ENCODE results near the gene WDR4. TPM values are rescaled to one million over a fixed set of nuclear protein-coding genes. Genes with fewer than 3 reads are reported as not detected.

Gene WDR4
- polyA plus RNA-seq, 2 of the 4 experiments (the other 2 are of a cell fraction): 25.2 to 35.0 TPM

GRCh38 chr21:42925114-42925926 lies 46.0 kb upstream of the WDR4 start, which contains the start of gene ERVH48-1:
Gene ERVH48-1, minus strand, starts transcription at chr21:42925630. Its CDS starts 6,624 bp downstream, at chr21:42919006.
- no peak within 1 kb of the TSS for H3K4me2 ChIP-seq
- DNase-seq (ENCODE audit: low read depth in 1 of 2, low spot score in 1 of 2) (no peak), ATAC-seq (no peak), FAIRE-seq (no peak)
- 94% methylated on average over 15 of the region's 29 CpGs for WGBS (ENCODE audit: missing lambda C conversion rate)
- peak within 1 kb of the TSS in 1 of 2 experiments; percentile 86; a peak in 3 of 6 replicates for H3K27ac ChIP-seq
- no peaks in the 10 kb centered on the region for H3K9me3 ChIP-seq
- CTCF ChIA-PET: interaction anchor here (0.6 kb wide), 1 partner anchor 87 kb away, joined by 3 read pairs; no protein-coding TSS in a partner anchor
- H3K4me1 ChIP-seq: peaks cover 6% of the 10 kb centered on the region; the same call in 1 of the 3 replicates
- H3K4me3 ChIP-seq: no peak within 1 kb of the TSS
- POLR2A ChIA-PET: no interaction called here
- TF ChIP-seq EP300 (IDR thresholded peaks at IDR 0.05): no peak
- no peak for TF ChIP-seq REST (IDR thresholded peaks at IDR 0.05)
- TF ChIP-seq TP53 (CRISPR knock-in tag; IDR thresholded peaks at IDR 0.05): no peak
- no peak for TF ChIP-seq ELK1 (IDR thresholded peaks at IDR 0.05; ENCODE audit: low read depth, low read length)
- TF ChIP-seq CEBPB (IDR thresholded peaks at IDR 0.05): no peak
- TF ChIP-seq EHF (CRISPR knock-in tag; IDR thresholded peaks at IDR 0.05): no peak
- TF ChIP-seq MAZ (IDR thresholded peaks at IDR 0.05; ENCODE audit: borderline replicate concordance, low read depth, low read length): no peak
- TF ChIP-seq POLR2AphosphoS2 (conservative IDR thresholded peaks at IDR 0.05; ENCODE audit: low read length): no peak
- no peak for TF ChIP-seq MYC (IDR thresholded peaks at IDR 0.05; ENCODE audit: borderline replicate concordance, low read length)
- no peak for TF ChIP-seq PBX3 (IDR thresholded peaks at IDR 0.05)
- no peak for TF ChIP-seq MAX (IDR thresholded peaks at IDR 0.05)
- TF ChIP-seq BCL3 (IDR thresholded peaks at IDR 0.05): no peak
- TF ChIP-seq FOSL2 (IDR thresholded peaks at IDR 0.05): no peak
- TF ChIP-seq FOSL2 (CRISPR knock-in tag; IDR thresholded peaks at IDR 0.05): no peak
- no peak for TF ChIP-seq BHLHE40 (IDR thresholded peaks at IDR 0.05; ENCODE audit: low read depth, low read length)
- no peak for TF ChIP-seq CHD4 (IDR thresholded peaks at IDR 0.05; ENCODE audit: borderline replicate concordance)
- no peak for TF ChIP-seq TFCP2L1 (CRISPR knock-in tag; IDR thresholded peaks at IDR 0.05)

GRCh38 chr21:42924433-42924751 lies 45.1 kb upstream of the WDR4 start:
- DNase-seq (ENCODE audit: low read depth in 1 of 2, low spot score in 1 of 2) (no peak), ATAC-seq (no peak), FAIRE-seq (no peak)
- Histone ChIP-seq H3K4me2 (no peak overlapping the region), H3K9me3 (no peaks in the 10 kb centered on the region), H3K4me1 (peaks cover 6% of the 10 kb centered on the region; the same call in 1 of the 3 replicates), H3K4me3 (no peak overlapping the region), H3K27ac (peak overlapping the region; percentile 55 to 86; a peak in 5 of 6 replicates)
- 85% methylated on average over 6 of the region's 6 CpGs for WGBS (ENCODE audit: missing lambda C conversion rate)
- CTCF ChIA-PET: no interaction called here
- POLR2A ChIA-PET: no interaction called here
- TF ChIP-seq FOSB (CRISPR knock-in tag; IDR thresholded peaks at IDR 0.05): no peak
- peak; percentile 25 for TF ChIP-seq MAFK (IDR thresholded peaks at IDR 0.05; ENCODE audit: partially characterized antibody)
- TF ChIP-seq TP53 (CRISPR knock-in tag; IDR thresholded peaks at IDR 0.05): no peak
- no peak for TF ChIP-seq ZNF302 (CRISPR knock-in tag; IDR thresholded peaks at IDR 0.05)
- TF ChIP-seq NPAS2 (CRISPR knock-in tag; IDR thresholded peaks at IDR 0.05; ENCODE audit: borderline replicate concordance): no peak
- TF ChIP-seq POLR2AphosphoS2 (conservative IDR thresholded peaks at IDR 0.05; ENCODE audit: low read length): no peak

Measured in A549 (cell line).